ENCODE results near the gene XXYLT1. TPM values are rescaled to one million over a fixed set of nuclear protein-coding genes. Genes with fewer than 3 reads are reported as not detected.

The XXYLT1 gene
- total RNA-seq, 1 donor from 2014 or later = 16.4 TPM

DNA sequence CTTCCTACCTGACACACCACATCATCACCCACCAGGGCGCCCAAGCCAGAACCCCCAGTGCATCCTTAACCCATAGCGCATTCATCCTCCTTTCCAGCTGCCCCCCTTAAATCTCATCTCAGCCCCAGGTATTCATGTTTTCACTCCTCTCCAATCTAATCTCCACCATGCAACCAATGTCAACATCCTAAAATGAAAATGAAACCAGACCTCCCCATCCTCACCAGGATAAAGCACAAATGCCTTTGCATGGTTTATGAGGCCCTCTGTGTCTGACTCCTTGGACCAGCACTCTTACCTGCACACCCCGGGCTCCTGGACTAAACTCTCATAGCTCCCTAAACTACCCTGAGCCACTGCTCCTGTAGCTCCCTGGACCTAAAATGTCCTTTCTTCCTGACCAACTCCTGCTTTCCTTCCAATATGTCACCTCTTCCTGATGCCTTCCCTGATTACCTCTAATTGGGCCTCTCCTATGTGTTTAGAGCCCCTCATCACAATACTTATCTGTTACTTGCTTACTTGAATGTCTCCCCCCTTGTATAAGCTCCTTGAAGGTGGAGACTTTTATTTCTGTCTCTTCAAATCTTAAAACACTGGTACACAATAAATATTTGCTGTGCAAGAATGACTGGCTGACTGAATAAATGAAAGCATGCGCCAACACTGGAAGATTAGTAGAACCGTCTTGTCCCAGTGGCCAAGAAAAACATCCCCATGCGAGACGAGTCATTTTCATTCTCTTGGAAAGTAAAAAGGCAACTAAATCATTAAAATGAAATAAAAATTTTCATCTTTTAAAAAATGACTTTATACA lies 142.5 kb downstream of the XXYLT1 start:
- no peak for DNase-seq (ENCODE audit: low read depth)

GRCh38 chr3:195126056-195126605 lies 144.8 kb downstream of the XXYLT1 start:
- H3K4me3 ChIP-seq (ENCODE audit: low read depth, low read length) = no peak overlapping the region
- no peak for TF ChIP-seq CTCF (conservative IDR thresholded peaks at IDR 0.05; ENCODE audit: low read depth, low read length)
- no peak for DNase-seq (ENCODE audit: low read depth)

More for the DNA sequence above, 142.5 kb downstream of the XXYLT1 start:
- TF ChIP-seq CTCF (conservative IDR thresholded peaks at IDR 0.05; ENCODE audit: low read depth, low read length) = no peak
- H3K4me3 ChIP-seq (ENCODE audit: low read depth, low read length) = no peak overlapping the region

DNA sequence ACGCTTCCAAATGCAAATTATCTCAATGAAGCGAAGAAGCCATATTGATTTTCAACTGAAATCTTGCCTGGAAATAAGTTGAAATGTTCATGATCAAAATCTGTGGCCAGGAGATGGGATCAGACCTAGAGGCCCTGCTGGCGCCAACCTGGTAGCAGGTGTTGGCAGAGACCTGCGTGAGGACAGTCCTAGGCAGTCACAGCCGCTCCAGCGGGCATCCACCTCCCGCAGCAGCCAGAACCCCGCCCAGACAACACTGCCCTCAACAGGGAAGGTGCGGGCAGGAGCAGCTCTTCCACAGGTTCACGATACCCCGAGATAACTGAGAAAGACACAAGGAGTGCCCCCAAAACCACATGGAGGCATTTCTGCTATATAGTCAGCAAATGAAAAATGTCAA lies 145.3 kb downstream of the XXYLT1 start:
- no peak for TF ChIP-seq CTCF (conservative IDR thresholded peaks at IDR 0.05; ENCODE audit: low read depth, low read length)
- no peak for DNase-seq (ENCODE audit: low read depth)
- no peak overlapping the region for H3K4me3 ChIP-seq (ENCODE audit: low read depth, low read length)

DNA sequence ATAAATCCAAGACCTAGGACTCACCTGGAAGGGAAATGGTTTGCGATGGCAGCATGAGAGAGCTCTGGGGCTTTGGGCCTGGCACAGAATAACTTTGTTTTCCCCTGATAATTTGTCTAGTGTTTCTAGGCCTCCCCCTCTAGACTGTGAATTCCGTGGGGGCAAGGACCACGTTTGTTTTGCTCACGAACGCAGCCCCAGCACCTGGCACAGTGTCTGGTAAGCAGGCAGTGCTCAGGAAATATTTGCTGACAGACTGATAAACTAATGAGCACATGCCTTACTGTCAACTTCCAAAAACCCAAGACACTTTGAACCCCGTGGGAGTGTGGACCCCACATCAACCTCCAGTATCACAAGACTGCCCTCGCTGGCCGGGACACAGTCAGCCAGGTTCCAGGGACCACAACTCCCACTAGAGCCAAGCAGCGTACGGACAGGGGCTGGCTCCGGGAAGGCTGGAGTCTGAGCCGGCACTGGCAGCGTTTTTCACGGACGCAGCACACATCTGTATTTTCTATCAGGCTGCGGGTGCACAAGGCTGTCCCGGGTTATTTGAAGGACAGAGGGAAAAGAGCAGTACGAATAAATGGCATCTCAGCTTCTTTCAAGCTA lies 146.5 kb downstream of the XXYLT1 start:
- no peak for TF ChIP-seq CTCF (conservative IDR thresholded peaks at IDR 0.05; ENCODE audit: low read depth, low read length)
- DNase-seq (ENCODE audit: low read depth) = no peak

DNA sequence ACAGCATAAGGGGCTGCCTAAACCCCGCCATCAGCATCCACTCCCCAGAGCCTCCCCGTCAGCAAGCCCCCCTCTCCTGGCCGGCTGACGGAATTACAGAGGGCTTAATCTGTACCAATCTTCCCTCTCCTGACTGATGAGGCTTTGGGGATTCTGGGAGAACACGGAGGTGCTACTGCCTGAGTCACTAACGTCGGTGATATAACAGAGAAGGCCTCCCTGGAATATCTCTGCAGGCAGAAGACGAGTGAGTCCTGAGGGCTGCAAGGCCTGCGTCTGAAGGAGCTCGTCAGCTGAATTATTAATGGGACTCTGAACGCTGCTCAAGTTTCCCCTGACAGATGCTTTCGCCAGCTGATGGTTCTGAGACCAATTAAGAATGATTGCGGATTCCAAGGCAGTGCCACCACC lies 147.7 kb downstream of the XXYLT1 start:
- no peak overlapping the region for H3K4me3 ChIP-seq (ENCODE audit: low read depth, low read length)
- DNase-seq (ENCODE audit: low read depth) = no peak
- no peak for TF ChIP-seq CTCF (conservative IDR thresholded peaks at IDR 0.05; ENCODE audit: low read depth, low read length)

More for the DNA sequence above, 146.5 kb downstream of the XXYLT1 start:
- no peak overlapping the region for H3K4me3 ChIP-seq (ENCODE audit: low read depth, low read length)

- no peak for TF ChIP-seq CTCF (conservative IDR thresholded peaks at IDR 0.05; ENCODE audit: low read depth, low read length)
- no peak overlapping the region for H3K4me3 ChIP-seq (ENCODE audit: low read depth, low read length)
- DNase-seq (ENCODE audit: low read depth) = no peak
These were observed 148.7 kb downstream of the XXYLT1 start for GRCh38 chr3:195122261-195122660.

All from epithelial cell of proximal tubule (primary cell).